HUES48 (cell line): ENCODE measurements around the gene FAM120B.
"Not testable (repeated sequence)": the region's sequence is repeated elsewhere in the genome, so short reads cannot be mapped to it uniquely, and the experiment has no call there.

ENCODE experiments used
- H3K27ac ChIP-seq: one replicate; pipeline ENCODE4 v1.7.0; 2013; ENCODE audit warnings: low read depth, low read length, inconsistent platforms
- H3K27me3 ChIP-seq: 2 replicates; pipeline ENCODE4 v1.6.1; 2013; ENCODE audit warnings: mild to moderate bottlenecking, low read length; ENCODE audit not compliant: control insufficient read depth, insufficient read depth
- H3K36me3 ChIP-seq: 2 replicates; pipeline ENCODE4 v1.6.1; 2013; ENCODE audit warnings: low read length; ENCODE audit not compliant: control insufficient read depth, insufficient read depth
- H3K4me1 ChIP-seq: 2 replicates; pipeline ENCODE4 v1.6.1; 2013; ENCODE audit warnings: mild to moderate bottlenecking, low read length; ENCODE audit not compliant: control insufficient read depth, insufficient read depth
- H3K4me3 ChIP-seq: 2 replicates; pipeline ENCODE4 v1.5.1; 2013; ENCODE audit warnings: mild to moderate bottlenecking, low read depth, low read length
- H3K9ac ChIP-seq: 2 replicates; pipeline ENCODE4 v1.6.1; 2013; ENCODE audit warnings: mild to moderate bottlenecking, low read depth, low read length, moderate library complexity
- H3K9me3 ChIP-seq: 2 replicates; pipeline ENCODE4 v1.6.1; 2013; ENCODE audit warnings: low read length; ENCODE audit not compliant: control insufficient read depth, insufficient read depth

FAM120B gene

DNA sequence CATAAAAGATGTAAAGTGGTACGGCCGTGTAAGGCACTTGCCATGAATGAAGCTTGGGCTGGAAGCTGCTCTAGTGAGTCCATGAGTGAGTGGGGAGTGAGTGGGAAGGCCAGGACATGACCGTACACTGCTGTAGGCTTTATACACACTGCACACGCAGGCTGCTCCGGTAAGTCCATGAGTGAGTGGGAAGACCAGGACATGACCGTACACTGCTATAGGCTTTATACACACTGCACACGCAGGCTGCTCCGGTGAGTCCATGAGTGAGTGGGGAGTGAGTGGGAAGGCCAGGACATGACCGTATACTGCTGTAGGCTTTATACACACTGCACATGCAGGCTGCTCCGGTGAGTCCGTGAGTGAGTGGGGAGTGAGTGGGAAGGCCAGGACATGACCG, 41.9 kb upstream of the FAM120B start:
- H3K9me3 ChIP-seq, H3K4me3 ChIP-seq, H3K9ac ChIP-seq, H3K27ac ChIP-seq, H3K36me3 ChIP-seq, H3K27me3 ChIP-seq: not testable (repeated sequence)
- peaks cover 12% of the 10 kb centered on the region; the same call in 1 of the 2 replicates for H3K4me1 ChIP-seq

DNA sequence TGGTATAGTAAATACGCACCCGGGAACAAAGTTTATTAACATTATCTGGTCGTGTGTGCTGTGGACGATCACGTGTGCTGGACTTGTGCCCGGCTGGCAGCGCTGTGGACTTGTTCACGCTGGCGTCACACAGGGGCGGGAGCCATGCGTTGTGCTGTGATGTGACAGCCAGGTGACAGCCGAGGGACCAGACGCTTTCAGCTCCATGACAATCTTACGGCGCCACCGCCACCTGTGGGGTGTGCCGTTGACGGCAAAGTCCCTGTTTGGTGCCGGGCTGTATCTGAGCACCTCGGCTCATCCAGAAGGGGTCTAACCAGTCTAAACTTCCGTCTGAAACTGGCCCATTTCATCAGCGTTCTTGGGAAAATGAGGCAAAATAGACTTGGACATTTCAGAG, 40.9 kb upstream of the FAM120B start:
- Histone ChIP-seq H3K27ac (no peak overlapping the region), H3K9ac (no peak overlapping the region), H3K27me3 (no peaks in the 10 kb centered on the region), H3K36me3 (no peaks in the 10 kb centered on the region), H3K4me1 (peaks cover 13% of the 10 kb centered on the region; the same call in 1 of the 2 replicates), H3K4me3 (no peak overlapping the region), H3K9me3 (no peaks in the 10 kb centered on the region)

DNA sequence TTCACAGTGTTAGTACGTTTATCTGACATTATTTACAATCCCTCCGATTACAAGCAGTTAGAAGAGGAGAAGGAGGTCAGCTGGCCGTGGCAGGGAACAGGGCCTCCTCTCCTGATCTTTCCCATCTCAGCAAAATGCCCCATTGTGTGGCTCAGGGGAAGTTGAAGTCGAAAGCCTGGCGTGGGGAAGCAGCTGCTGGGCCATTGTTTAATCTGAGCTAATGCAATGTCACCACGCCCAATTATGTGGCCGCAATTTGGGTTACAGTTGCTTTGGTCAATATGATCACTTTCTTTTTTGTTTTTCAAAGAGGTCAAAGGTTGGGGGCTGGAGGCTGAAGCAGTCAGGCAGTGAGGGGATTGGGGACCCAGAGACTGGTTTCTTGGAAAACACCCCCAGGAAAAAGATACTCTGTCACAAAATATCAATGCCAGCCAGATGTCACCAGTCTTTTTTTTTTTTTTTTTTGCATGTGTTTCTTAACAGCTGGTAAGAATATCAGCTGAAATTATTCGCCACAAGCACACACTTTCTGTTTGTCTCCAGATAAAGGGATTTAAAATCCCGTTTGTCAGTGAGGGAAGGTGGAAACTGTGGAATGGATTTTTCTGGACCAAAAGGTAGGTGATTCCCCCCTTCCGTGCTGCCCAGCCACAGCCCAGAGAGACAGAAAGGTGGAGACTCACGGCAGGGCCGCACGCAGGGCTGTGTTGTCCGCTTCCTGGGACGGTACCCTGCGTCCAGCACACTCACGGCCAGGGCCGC, 40.3 kb upstream of the FAM120B start:
- Histone ChIP-seq H3K36me3 (no peaks in the 10 kb centered on the region), H3K27me3 (no peaks in the 10 kb centered on the region), H3K9me3 (no peaks in the 10 kb centered on the region), H3K4me1 (peaks cover 13% of the 10 kb centered on the region; the same call in 1 of the 2 replicates), H3K9ac (no peak overlapping the region), H3K27ac (no peak overlapping the region), H3K4me3 (no peak overlapping the region)

DNA sequence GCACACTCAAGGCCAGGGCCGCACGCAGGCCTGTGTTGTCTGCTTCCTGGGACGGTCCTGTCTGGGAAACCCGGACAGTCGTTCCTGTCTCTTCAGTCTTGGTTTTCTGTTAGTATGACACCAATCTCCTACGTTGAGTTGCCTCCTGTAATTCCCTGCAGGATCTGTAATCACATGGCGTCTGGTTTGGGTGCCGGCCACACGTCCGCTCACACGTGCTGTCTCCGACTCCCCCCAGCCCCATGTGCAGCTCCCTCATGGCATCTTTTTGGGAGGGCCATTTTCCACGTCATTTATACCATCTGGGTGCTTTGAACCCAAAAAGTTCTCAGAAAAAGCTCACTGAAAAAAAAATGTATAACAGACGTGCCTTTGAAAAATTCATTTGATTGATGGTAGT, 38.9 kb upstream of the FAM120B start:
- H3K27me3 ChIP-seq = no peaks in the 10 kb centered on the region
- H3K4me3 ChIP-seq = no peak overlapping the region
- H3K36me3 ChIP-seq = no peaks in the 10 kb centered on the region
- H3K27ac ChIP-seq = no peak overlapping the region
- H3K9me3 ChIP-seq = no peaks in the 10 kb centered on the region
- no peak overlapping the region for H3K9ac ChIP-seq
- H3K4me1 ChIP-seq = peaks cover 13% of the 10 kb centered on the region; the same call in 1 of the 2 replicates

DNA sequence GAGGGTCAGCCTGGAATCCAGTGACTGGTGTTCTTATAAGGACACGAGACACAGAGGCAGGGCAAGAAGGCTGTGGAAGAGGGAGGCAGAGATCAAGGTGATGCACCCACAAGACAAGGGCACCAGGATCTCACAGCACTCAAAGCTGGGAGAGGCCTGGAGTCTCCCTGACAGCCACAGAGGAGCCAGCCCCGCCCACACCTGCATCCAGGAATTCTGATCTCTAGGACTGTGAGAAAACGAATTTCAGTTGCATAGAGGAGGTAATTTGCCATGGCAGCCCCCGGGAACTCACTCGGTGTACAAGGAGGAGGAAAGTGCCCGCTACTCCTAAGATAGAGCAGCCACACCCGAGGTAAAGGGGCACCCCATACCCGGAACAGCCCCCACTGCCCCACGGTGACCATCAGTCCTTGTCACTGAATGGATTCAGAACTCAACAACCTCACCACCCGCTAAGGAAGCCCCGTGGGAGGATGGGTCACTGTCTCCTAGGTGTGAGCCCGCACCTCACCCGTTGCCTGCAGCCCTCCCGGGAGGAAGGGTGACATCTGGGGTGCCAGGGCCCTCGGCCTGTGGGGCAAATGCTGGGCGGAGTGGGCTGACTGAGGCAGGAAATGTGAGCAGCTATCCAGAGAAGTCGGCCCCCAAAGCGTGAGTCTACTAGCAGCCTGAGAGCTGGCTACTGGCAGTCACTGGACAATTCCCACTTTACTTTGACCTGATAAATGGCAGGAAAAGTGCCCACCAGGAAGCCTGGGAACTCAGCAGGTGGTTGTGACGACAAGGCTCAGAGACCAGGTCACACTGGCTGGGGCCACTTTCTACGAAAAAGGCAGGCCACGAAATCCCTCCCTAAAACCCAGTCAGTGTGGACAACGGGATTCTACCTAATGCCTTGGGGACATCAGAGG, 38.1 kb upstream of the FAM120B start:
- no peak overlapping the region for H3K4me3 ChIP-seq
- H3K9me3 ChIP-seq = no peaks in the 10 kb centered on the region
- no peak overlapping the region for H3K27ac ChIP-seq
- H3K4me1 ChIP-seq = peaks cover 13% of the 10 kb centered on the region; the same call in 1 of the 2 replicates
- no peaks in the 10 kb centered on the region for H3K27me3 ChIP-seq
- H3K9ac ChIP-seq = no peak overlapping the region
- no peaks in the 10 kb centered on the region for H3K36me3 ChIP-seq

DNA sequence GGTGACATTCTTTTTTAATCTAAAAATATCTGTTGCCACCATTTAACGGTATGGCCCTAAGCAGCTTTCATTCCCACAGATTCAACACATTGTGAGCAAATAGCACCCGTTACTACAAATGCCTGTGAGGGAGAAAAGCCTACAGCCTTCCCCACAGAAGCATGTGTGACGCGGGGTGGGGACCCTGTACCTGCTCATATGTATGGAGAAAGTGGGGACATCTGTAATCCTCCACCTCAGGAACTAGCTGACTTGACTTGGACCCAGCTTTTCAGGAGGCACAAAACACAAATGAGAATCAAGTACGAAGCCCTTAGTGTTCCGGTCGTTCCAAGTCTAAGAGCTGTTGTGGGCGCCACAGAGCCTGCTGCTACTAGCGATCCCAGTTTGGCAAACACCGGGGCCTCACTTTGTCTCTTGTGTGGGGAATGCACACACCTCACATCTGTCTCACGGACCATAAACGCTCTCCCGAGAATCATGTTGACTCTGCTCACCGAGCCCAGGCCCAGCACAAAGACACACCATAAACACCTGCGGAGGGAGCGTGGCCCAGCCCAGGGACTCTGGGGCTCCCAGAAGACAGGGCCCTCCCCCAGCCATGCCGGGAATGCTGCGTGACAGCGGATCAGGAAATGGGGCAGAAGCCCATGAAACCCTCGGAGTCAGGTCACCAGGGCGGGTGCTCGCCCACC, 37.3 kb upstream of the FAM120B start:
- H3K9me3 ChIP-seq = no peaks in the 10 kb centered on the region
- H3K27ac ChIP-seq = no peak overlapping the region
- H3K9ac ChIP-seq = no peak overlapping the region
- H3K36me3 ChIP-seq = no peaks in the 10 kb centered on the region
- no peaks in the 10 kb centered on the region for H3K27me3 ChIP-seq
- H3K4me1 ChIP-seq = peaks cover 13% of the 10 kb centered on the region; the same call in 1 of the 2 replicates
- no peak overlapping the region for H3K4me3 ChIP-seq

DNA sequence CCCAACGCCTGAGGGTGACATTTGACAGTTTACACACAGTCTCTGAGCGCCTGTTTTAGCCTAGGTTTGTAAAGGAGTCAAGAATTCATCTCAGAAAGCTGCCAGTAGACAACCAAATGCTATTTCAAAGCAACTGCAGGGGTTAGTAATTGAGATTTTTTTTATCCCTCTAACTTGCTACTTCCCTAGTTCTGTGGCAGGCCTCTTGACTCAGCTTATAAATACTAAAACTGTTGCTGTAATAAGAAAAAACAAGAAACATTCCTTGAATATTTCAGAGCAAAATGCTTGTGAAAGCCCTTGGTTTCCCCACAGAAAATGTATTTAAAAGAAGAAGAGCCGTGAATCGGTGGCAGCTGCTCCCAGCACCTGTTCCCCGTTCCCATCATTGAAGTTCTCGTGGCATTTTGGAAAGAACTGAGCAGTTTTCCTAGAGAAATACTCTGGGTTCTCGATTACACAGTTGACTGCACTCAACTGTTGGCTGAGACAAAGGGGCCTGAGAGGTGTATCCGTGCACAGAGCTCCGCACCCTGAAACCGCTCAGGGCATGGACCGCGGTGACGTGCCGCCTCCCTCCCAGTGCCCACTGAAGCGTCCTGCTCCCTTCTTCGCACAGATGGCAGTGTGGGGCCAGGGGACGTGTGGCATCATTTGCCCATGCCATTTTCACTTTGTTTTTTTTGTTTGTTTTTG, 36.6 kb upstream of the FAM120B start:
- no peaks in the 10 kb centered on the region for H3K36me3 ChIP-seq
- H3K4me3 ChIP-seq = no peak overlapping the region
- no peak overlapping the region for H3K27ac ChIP-seq
- H3K9ac ChIP-seq = no peak overlapping the region
- H3K9me3 ChIP-seq = no peaks in the 10 kb centered on the region
- H3K4me1 ChIP-seq = peaks cover 13% of the 10 kb centered on the region; the same call in 1 of the 2 replicates
- H3K27me3 ChIP-seq = no peaks in the 10 kb centered on the region

DNA sequence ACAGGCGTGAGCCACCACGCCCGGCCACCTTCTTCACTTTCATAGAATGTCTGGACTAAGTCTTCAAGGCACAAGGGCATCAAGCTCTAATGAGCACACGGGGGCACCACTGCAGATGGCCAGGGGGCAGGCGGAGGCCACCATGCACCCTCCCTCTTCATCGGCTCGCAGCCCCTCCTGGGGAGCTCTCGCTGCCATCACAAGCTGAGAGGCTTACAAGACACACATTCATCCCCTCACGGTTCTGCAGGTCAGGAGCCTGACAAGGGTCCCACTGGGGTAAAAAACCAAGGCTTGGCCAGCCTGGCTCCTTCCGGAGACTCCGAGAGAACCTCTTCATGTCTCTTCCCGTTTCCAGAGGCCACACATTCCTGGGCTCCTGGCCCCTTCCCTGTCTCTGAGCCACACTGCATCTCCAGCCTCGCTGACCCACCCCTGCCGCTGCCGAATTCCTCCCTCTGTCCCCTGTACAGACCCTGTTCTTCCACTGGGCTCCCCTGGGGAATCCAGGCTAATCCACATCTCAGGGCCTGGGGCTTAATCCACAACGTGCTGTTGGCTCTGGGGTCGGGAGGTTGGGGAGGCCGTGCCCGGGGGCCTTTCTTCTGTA, 35.5 kb upstream of the FAM120B start:
- Histone ChIP-seq H3K9me3 (no peaks in the 10 kb centered on the region), H3K9ac (no peak overlapping the region), H3K4me1 (peaks cover 10% of the 10 kb centered on the region; the same call in 1 of the 2 replicates), H3K36me3 (no peaks in the 10 kb centered on the region), H3K27me3 (no peaks in the 10 kb centered on the region), H3K4me3 (no peak overlapping the region), H3K27ac (no peak overlapping the region)

DNA sequence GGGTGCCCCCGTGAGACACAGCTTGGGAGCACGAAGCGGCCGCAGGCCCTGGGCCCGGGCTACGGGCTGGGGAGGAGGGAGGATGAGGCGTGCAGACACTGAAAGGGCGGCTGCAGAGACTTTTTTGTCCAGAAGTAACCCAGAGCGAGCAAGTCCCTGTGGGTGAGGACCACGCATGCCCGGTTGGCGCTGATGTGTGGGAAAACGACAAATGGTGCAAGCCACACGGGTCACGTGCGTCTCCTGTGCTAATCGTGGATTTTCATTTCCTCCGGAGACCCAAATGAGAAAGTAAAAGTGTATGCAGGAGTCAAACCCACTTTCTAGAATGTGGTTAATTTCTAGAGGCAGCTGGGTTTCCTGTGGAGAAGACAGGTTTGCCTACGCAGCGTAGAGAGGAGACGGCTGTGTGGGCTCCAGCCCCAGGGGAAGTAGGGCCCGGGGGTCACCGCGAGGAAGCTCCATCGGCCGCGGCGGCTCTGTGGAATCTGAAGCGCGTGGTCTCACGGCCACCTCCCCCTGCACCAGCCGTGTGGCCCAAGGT, 34.7 kb upstream of the FAM120B start:
- no peaks in the 10 kb centered on the region for H3K36me3 ChIP-seq
- peaks cover 7% of the 10 kb centered on the region; the same call in 1 of the 2 replicates for H3K4me1 ChIP-seq
- no peak overlapping the region for H3K27ac ChIP-seq
- no peak overlapping the region for H3K9ac ChIP-seq
- no peak overlapping the region for H3K4me3 ChIP-seq
- H3K9me3 ChIP-seq = no peaks in the 10 kb centered on the region
- H3K27me3 ChIP-seq = no peaks in the 10 kb centered on the region
